Measurements from ENCODE around the gene MFSD6.
"Not testable (repeated sequence)": the region's sequence is repeated elsewhere in the genome, so short reads cannot be mapped to it uniquely, and the experiment has no call there.

Gene MFSD6

DNA sequence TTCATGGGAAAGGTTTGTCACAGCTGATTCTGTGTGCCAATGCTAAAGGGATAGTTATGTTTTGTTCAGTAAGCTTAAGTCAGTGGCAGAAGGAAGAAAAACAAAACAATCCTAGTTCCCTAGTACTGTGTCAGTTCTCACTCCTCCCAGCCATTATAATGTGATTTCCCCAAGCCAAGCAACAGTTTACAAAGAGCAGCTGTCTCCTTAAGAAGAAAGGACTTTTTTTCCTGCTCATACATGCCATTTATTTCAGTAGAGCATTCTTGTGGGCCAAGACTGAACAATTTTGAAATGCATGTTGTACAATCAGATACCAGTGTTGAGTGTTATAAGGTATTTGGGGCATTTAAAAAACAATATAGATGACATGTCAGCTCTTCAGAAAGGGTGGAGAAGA is 74.3 kb downstream of the MFSD6 start:
- TF ChIP-seq, protein P1, sequence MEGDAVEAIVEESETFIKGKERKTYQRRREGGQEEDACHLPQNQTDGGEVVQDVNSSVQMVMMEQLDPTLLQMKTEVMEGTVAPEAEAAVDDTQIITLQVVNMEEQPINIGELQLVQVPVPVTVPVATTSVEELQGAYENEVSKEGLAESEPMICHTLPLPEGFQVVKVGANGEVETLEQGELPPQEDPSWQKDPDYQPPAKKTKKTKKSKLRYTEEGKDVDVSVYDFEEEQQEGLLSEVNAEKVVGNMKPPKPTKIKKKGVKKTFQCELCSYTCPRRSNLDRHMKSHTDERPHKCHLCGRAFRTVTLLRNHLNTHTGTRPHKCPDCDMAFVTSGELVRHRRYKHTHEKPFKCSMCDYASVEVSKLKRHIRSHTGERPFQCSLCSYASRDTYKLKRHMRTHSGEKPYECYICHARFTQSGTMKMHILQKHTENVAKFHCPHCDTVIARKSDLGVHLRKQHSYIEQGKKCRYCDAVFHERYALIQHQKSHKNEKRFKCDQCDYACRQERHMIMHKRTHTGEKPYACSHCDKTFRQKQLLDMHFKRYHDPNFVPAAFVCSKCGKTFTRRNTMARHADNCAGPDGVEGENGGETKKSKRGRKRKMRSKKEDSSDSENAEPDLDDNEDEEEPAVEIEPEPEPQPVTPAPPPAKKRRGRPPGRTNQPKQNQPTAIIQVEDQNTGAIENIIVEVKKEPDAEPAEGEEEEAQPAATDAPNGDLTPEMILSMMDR (IDR thresholded peaks at IDR 0.05; ENCODE audit: insufficient read depth, low read depth, low read length, missing control alignments): no peak
- DNase-seq (ENCODE audit: low read depth): peak; percentile 28
- H3K4me3 ChIP-seq (ENCODE audit: low read length): no peak overlapping the region

DNA sequence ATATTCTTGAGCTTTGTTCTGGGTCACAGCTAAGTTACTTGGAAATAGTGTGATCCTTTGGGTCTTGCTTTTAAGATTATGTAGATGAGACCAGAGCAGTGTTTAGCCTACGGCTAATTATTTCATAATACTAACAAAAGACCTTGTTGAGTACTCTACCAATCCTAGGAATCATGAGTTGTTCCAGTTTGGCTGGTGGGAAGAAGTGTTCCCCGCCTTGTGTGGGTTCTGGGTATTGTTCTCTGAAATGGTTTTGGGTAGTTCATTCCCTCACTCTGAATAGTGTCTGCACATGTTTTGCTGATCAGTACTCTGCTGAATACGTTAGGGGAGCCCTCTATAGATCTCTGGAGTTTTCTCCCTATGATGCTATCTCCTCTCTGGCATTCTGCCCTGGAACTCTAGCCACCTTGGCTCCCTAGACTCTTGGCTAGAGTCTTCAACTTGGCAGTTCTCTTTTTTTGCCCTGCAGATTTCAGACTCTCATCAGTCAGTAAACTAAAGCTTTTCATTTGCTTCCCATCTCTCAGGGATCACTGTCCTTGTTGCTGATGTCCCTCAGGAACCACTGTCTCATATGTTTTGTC is 78.0 kb downstream of the MFSD6 start:
- TF ChIP-seq, protein P1 (IDR thresholded peaks at IDR 0.05; ENCODE audit: insufficient read depth, low read depth, low read length, missing control alignments): no peak
- DNase-seq (ENCODE audit: low read depth): peak; percentile 38
- H3K4me3 ChIP-seq (ENCODE audit: low read length): no peak overlapping the region

DNA sequence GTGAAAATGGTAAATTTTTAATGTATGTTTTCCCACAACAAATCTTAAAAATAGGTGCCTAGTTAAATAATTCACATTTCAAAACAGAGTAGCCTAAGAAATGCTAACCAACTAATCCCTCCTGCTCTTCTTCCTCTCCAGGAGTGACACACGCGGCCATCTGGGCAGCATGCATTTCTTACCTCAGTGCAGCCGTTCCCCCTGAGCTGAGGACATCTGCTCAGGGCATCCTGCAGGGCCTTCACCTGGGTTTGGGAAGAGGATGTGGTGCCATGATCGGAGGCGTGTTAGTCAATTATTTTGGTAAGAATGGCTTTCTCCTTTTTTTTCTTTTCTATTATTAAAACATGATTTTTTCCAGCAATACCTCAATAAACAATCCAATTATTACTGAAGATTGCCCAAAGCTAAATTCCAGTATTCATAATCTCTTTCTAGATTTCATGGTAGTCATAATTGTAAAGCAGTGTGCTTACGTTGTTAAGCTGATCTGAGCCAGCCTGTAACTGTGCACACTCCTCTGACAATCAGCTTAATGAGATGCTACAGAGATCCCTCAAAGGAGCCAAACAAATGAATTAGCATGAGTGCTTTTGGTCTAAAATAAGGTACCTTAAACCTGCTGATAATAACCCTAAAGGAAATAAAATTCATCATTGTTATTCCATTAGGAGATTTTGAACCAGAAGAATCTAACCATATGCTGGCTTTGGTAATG is 80.5 kb downstream of the MFSD6 start:
- no peak for DNase-seq (ENCODE audit: low read depth)
- no peak overlapping the region for H3K4me3 ChIP-seq (ENCODE audit: low read length)
- TF ChIP-seq, protein P1 (IDR thresholded peaks at IDR 0.05; ENCODE audit: insufficient read depth, low read depth, low read length, missing control alignments): no peak

DNA sequence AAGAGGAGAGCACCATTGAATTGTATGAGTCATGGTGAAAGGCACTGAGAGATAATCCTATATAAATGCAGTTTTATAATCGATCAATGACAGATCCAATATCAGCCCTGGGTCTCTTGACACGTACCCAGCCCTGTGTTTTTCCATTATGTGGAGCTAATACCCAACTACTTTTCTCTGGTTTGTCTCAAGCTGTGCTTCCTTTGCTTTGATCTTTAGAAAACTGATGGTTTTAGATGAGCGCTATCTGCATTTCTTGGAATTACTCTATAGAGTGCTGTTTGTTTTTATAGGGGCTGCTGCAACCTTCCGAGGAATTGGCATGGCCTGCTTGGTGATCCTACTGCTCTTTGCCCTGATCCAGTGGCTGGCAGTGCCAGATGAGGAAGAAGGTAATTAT is 81.3 kb downstream of the MFSD6 start:
- H3K4me3 ChIP-seq (ENCODE audit: low read length): no peak overlapping the region
- TF ChIP-seq, protein P1 (IDR thresholded peaks at IDR 0.05; ENCODE audit: insufficient read depth, low read depth, low read length, missing control alignments): no peak
- DNase-seq (ENCODE audit: low read depth): no peak

DNA sequence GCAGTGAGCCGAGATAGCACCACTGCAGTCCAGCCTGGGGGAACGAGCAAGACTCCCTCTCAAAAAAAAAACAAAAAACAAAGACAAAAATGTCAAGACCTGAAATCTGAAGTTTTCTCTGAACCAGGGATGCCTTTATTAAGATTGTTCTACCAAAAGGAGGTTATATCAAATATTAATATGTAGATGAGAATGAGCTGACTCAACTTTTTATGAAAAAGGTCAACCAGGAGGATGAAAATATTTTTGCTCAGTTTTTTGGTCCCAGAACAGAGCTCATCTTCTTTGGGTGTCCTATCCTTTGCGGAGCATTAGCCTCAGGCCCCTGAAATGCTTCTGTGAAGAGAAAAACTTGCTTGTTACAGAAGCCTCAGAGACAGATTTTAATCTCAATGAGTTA is 82.3 kb downstream of the MFSD6 start:
- TF ChIP-seq, protein P1 (IDR thresholded peaks at IDR 0.05; ENCODE audit: insufficient read depth, low read depth, low read length, missing control alignments): no peak
- H3K4me3 ChIP-seq (ENCODE audit: low read length): no peak overlapping the region
- no peak for DNase-seq (ENCODE audit: low read depth)

DNA sequence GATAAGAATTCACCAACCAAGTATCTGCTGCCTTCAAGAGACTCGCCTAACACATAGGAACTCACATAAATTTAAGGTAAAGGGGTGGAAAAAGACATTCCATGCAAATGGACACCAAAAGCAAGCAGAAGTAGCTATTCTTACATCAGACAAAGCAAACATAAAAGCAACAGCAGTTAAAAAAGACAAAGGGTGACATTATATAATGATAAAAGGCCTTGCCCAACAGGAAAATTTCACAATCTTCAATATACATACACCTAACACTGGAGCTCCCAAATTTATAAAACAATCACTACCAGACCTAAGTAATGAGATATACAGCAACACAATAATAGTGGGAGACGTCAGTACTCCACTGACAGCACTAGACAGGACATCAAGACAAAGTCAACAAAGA is 84.9 kb downstream of the MFSD6 start:
- no peak overlapping the region for H3K4me3 ChIP-seq (ENCODE audit: low read length)
- TF ChIP-seq, protein P1 (IDR thresholded peaks at IDR 0.05; ENCODE audit: insufficient read depth, low read depth, low read length, missing control alignments): no peak
- no peak for DNase-seq (ENCODE audit: low read depth)

DNA sequence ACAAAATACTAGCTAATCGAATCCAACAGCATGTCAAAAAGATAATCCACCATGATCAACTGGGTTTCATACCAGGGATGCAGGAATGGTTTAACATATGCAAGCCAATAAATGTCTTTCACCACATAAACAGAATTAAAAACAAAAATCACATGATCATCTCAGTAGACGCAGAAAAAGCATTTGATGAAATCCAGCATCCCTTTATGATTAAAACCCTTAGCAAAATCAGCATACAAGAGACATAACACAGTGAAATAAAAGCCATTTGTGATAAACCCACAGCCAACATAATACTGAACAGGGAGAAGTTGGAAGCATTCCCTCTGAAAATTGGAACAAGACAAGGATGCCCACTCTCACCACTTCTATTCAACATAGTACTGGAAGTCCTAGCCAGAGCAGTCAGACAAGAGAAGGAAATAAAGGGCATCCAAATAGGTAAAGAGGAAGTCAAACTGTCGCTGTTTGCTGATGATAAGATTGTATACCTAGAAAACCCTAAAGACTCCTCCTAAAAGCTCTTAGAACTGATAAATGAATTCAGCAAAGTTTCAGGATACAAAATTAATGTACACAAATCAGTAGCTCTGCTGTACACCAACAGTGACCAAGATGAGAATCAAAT is 86.6 kb downstream of the MFSD6 start:
- H3K4me3 ChIP-seq (ENCODE audit: low read length); DNase-seq (ENCODE audit: low read depth): not testable (repeated sequence)

Measured in epithelial cell of esophagus (primary cell).